A673 (cell line): ENCODE results near the gene MAN2B2.

Source experiments
- CTCF ChIP-seq: fragments of 300-800, 200-600 bp; sonication (generic); conservative IDR thresholded peaks from 2 replicates; pipeline ENCODE4 v1.5.1; 2017; ENCODE audit warnings: low read depth, mild to moderate bottlenecking, antibody characterized with exemption, low read length, moderate library complexity, mixed read lengths
- EZH2 ChIP-seq: fragments of 200-600 bp; sonication (generic); IDR thresholded peaks from 2 replicates; pipeline ENCODE4 v1.6.1; 2017; ENCODE audit warnings: borderline replicate concordance, low read depth, mild to moderate bottlenecking, mixed read lengths, antibody characterized with exemption, low read length; ENCODE audit not compliant: poor library complexity, severe bottlenecking

DNA sequence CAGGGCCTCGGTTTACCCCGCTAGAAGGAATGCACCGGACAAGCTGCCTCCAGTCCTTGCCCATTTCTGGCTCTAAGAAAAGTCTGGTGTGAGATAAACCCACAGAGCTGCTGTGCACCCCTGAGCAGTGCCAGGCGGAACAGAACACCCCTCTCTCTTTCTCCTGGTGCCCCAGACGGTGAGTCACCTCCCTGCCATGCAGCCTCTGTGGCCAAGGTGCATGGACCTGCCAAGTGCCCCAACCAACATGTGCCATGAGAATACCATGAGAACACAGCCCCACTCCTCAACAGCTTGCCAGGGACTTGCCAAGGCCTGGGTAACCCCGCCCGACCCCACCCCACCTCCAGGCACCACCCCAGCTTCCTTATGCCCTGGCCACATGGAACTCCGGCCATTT is 47.7 kb upstream of the MAN2B2 start:
- TF ChIP-seq CTCF (no peak), EZH2 (no peak)
